SH-SY5Y (cell line): ENCODE results near the gene ENO4.

ENCODE experiments used
- GATA2 ChIP-seq: IDR thresholded peaks from 2 replicates; pipeline ENCODE4 v1.6.1; 2011; ENCODE audit warnings: mild to moderate bottlenecking, low read depth, low read length
- GATA3 ChIP-seq: IDR thresholded peaks from 2 replicates; pipeline ENCODE4 v1.6.1; 2011; ENCODE audit warnings: low read depth, mild to moderate bottlenecking, low read length, moderate library complexity

GRCh38 chr10:116919706-116920105, 70.4 kb downstream of the ENO4 start:
- no peak for TF ChIP-seq GATA2
- TF ChIP-seq GATA3, result no peak
